Upper lobe of left lung (tissue), 6 donors: ENCODE measurements around the gene FLNC. TPM values are rescaled to one million over a fixed set of nuclear protein-coding genes. Genes with fewer than 3 reads are reported as not detected.
A peak's percentile ranks its signal among the peaks of the same experiment; 100 is the strongest.

Source experiments
- ATAC-seq, 2 donors: fragments of 200-7000 bp; cut with Tn5 transposase; one replicate each; pipeline ENCODE4 v1.9.1; 2022; ENCODE audit warnings: mild to moderate bottlenecking in 2 of 2, moderate library complexity in 2 of 2; ENCODE audit not compliant: low FRiP score in 2 of 2
- DNase-seq, 2 donors: peaks; one replicate each; pipeline ENCODE4 v3.0.0-alpha.2; 2019 to 2020
- H3K27ac ChIP-seq, 4 donors: fragments of 200-600 bp; sonication (generic); one replicate each; pipeline ENCODE4 v1.5.1; 2016 to 2019
- H3K27me3 ChIP-seq, 4 donors: fragments of 200-600 bp; sonication (generic); one replicate each; pipeline ENCODE4 v1.5.1; 2017 to 2019
- H3K36me3 ChIP-seq, 4 donors: fragments of 200-600 bp; sonication (generic); one replicate each; pipeline ENCODE4 v1.5.1; 2016 to 2019
- H3K4me1 ChIP-seq, 4 donors: fragments of 200-600 bp; sonication (generic); one replicate each; pipeline ENCODE4 v1.5.1; 2018 to 2019
- H3K4me3 ChIP-seq, 4 donors: fragments of 200-600 bp; sonication (generic); one replicate each; pipeline ENCODE4 v1.5.1; 2017 to 2019; ENCODE audit warnings: mild to moderate bottlenecking in 2 of 4, moderate library complexity in 1 of 4
- H3K9me3 ChIP-seq, 4 donors: fragments of 200-600 bp; sonication (generic); one replicate each; pipeline ENCODE4 v1.5.1; 2018 to 2019
- CTCF ChIP-seq, 6 experiments: fragments of 450-650 bp in 4 of 6; fragments of 200-600 bp in 2 of 6; sonication (generic) in 2 of 6; IDR thresholded peaks; one replicate each; pipeline ENCODE4 v1.5.1; 2016 to 2019; ENCODE audit warnings: antibody characterized with exemption in 6 of 6
- EP300 ChIP-seq, 4 donors: sonication (generic); formaldehyde crosslinking; IDR thresholded peaks; one replicate each; pipeline ENCODE4 v1.5.1; 2017; ENCODE audit warnings: antibody characterized with exemption in 4 of 4, control low read depth in 2 of 4
- POLR2A ChIP-seq, 4 donors: fragments of 450-650 bp; IDR thresholded peaks; one replicate each; pipeline ENCODE4 v1.5.1; 2016 to 2017; ENCODE audit warnings: antibody characterized with exemption in 4 of 4, mild to moderate bottlenecking in 2 of 4
- POLR2AphosphoS5 ChIP-seq, 2 donors: sonication (generic); formaldehyde crosslinking; IDR thresholded peaks; one replicate each; pipeline ENCODE4 v1.5.1; 2017; ENCODE audit warnings: antibody characterized with exemption in 2 of 2
- WGBS, 2 donors: methylation state at CpG; one replicate each; pipeline ENCODE4 v1.1.5; 2017 to 2018; 5-methylcytosine and 5-hydroxymethylcytosine counted together
- total RNA-seq, 6 donors: library from RNA; depleted of rRNA in 4 of 6; stranded (reverse); fragments of >200 nt in 4 of 6; gene quantifications; one replicate each; pipeline versions ENCODE4 v1.1.0 to v1.2.1, GENCODE V29; 2016 to 2021
- donor health status: DM: no; HTN: no; CAD: no; lungs with moderate emphysema.
- donor health status: DM: no; HTN: yes; CAD: no; lungs with severe emphysema.

Gene FLNC
- total RNA-seq, 6 donors from 2014 or later = 2.1 to 19.6 (median 4.9) TPM

GRCh38 chr7:128849804-128850490 is 19.7 kb downstream of the FLNC start:
- TF ChIP-seq POLR2AphosphoS5 (IDR thresholded peaks at IDR 0.05) (no peak), POLR2A (IDR thresholded peaks at IDR 0.05) (no peak), CTCF (IDR thresholded peaks at IDR 0.05) (no peak), EP300 (IDR thresholded peaks at IDR 0.05) (no peak)
- no peaks in the 10 kb centered on the region for H3K36me3 ChIP-seq
- H3K27me3 ChIP-seq = no peaks in the 10 kb centered on the region
- ATAC-seq (no peak), DNase-seq (peak in 1 of 2 donors; percentile 75)
- WGBS, 2 donors = 86% methylated on average over 18 of the region's 18 CpGs
- H3K9me3 ChIP-seq = no peaks in the 10 kb centered on the region
- no peak overlapping the region for H3K27ac ChIP-seq
- H3K4me1 ChIP-seq = no peaks in the 10 kb centered on the region
- H3K4me3 ChIP-seq = no peak overlapping the region

GRCh38 chr7:128852537-128853254 is 22.5 kb downstream of the FLNC start:
- WGBS, 2 donors = 88 to 91% methylated on average over 23 to 28 of the region's 28 CpGs
- DNase-seq = peak in 1 of 2 donors; percentile 76
- Histone ChIP-seq H3K36me3 (no peaks in the 10 kb centered on the region), H3K27ac (no peak overlapping the region), H3K9me3 (no peaks in the 10 kb centered on the region), H3K27me3 (no peaks in the 10 kb centered on the region), H3K4me1 (no peaks in the 10 kb centered on the region), H3K4me3 (no peak overlapping the region)
- no peak for TF ChIP-seq CTCF (IDR thresholded peaks at IDR 0.05)
- TF ChIP-seq POLR2AphosphoS5 (IDR thresholded peaks at IDR 0.05) = no peak
- no peak for TF ChIP-seq POLR2A (IDR thresholded peaks at IDR 0.05)
- TF ChIP-seq EP300 (IDR thresholded peaks at IDR 0.05) = no peak
- ATAC-seq = no peak

- Histone ChIP-seq H3K4me1 (no peaks in the 10 kb centered on the region), H3K9me3 (no peaks in the 10 kb centered on the region), H3K36me3 (no peaks in the 10 kb centered on the region), H3K4me3 (no peak overlapping the region), H3K27ac (no peak overlapping the region), H3K27me3 (no peaks in the 10 kb centered on the region)
- peak in 1 of 2 donors; percentile 71 for DNase-seq
- no peak for ATAC-seq
- WGBS, 2 donors = 72 to 83% methylated on average over 8 to 11 of the region's 23 CpGs
- no peak for TF ChIP-seq POLR2AphosphoS5 (IDR thresholded peaks at IDR 0.05)
- no peak for TF ChIP-seq EP300 (IDR thresholded peaks at IDR 0.05)
- no peak for TF ChIP-seq CTCF (IDR thresholded peaks at IDR 0.05)
- TF ChIP-seq POLR2A (IDR thresholded peaks at IDR 0.05) = no peak
Measured at GRCh38 chr7:128853799-128854198, 23.6 kb downstream of the FLNC start.

GRCh38 chr7:128854396-128854795 is 24.2 kb downstream of the FLNC start:
- Histone ChIP-seq H3K27ac (no peak overlapping the region), H3K4me3 (no peak overlapping the region), H3K9me3 (no peaks in the 10 kb centered on the region), H3K36me3 (no peaks in the 10 kb centered on the region), H3K27me3 (no peaks in the 10 kb centered on the region), H3K4me1 (no peaks in the 10 kb centered on the region)
- TF ChIP-seq CTCF (IDR thresholded peaks at IDR 0.05) = no peak
- no peak for TF ChIP-seq POLR2AphosphoS5 (IDR thresholded peaks at IDR 0.05)
- no peak for TF ChIP-seq EP300 (IDR thresholded peaks at IDR 0.05)
- ATAC-seq = no peak
- 89 to 100% methylated on average over 1 to 9 of the region's 21 CpGs for WGBS, 2 donors
- DNase-seq = peak in 1 of 2 donors; percentile 73
